Hematopoietic multipotent progenitor cell treated with erythropoietin and hydrocortisone succinate and interleukin-3 and kit ligand, for 6 days (in vitro differentiated cells): ENCODE results near the gene NPB.

Experiments
- DNase-seq: peaks from one replicate; pipeline ENCODE4 v3.0.0-alpha.2; 2015

The NPB gene

DNA sequence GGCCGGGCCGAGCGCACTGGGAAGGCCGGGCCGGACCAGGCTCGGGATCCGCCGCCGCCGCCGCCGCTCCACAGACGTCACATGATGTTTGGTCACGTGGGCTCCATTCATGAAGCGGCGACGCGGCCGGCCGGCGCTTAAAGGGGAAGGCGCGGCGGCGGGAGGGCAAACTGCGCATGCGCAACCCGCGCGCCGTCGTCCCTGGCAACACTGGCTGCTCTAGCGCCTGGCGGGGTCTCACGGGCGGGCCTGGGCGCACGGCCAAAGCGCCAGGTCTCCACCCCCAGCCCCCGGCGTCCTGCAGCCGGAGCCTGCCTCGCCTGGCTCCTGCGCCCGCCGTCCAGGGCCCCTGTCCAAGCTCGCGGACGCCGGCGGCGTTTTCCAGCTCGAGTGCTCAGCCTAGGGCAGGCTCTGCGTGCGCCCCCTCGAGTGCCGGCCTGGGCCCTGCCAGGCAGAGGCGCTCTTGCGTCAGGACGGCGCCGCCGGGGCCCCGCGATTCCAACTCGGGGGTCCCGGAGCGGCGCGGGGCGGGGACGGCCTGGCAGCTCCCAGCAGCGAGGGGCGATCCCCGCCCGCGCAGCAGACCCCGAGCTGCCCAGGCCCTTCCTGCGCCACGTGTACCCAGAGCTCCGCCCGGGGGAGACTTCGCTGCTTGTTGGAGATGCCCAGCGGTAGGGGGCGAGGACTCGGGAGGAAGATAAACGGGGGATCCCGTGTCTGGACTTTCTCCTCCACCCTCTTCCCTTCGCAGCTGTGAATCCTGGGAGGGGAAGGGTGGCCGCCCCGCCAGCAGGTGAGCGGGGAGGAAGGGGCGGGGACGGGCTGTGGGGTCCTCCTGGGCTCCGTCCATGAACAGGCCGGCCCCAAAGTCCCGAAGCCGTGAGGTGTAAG, 25.9 kb downstream of the NPB start, which contains the start of gene MAFG:
TSS of gene MAFG (minus strand) at position 83 of the 891 bp plus-strand sequence. CDS start 4,550 bp downstream, outside the sequence.
- peak; percentile 98 for DNase-seq

DNA sequence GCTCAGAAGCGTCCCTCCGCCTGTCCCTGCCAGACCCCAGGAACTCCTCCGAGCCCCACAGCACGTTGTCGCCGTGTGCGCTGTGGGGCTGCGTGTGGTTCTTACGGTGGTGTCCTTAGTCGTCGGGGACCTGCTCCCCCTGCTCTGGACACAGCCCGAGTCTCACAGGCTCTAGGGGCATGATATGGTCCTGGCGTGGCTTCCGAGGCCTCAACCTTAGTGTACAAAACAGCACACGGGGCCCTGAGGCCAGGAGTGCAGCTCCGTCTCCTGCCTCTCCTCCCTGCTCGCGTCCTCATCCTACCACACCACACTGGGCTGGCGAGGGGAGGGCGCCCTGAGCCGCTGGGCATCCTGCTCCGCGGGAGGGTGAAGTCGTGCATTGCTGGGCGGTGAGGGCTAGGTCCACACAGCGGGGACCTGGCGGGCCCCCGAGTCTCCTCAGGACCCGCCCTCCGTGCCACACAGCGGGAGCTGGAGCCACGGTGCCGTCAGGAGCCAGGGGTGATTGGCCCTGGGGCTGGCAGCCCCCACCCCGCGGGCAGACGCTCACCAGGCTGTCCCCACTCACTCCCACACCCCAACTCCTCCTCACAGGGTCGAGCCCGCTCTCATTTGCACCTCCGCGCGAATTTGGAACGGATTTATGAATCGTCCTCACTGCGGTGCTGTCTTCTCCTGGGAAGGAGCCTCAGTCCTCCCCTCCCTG, 26.7 kb downstream of the NPB start:
- peak; percentile 47 for DNase-seq

DNA sequence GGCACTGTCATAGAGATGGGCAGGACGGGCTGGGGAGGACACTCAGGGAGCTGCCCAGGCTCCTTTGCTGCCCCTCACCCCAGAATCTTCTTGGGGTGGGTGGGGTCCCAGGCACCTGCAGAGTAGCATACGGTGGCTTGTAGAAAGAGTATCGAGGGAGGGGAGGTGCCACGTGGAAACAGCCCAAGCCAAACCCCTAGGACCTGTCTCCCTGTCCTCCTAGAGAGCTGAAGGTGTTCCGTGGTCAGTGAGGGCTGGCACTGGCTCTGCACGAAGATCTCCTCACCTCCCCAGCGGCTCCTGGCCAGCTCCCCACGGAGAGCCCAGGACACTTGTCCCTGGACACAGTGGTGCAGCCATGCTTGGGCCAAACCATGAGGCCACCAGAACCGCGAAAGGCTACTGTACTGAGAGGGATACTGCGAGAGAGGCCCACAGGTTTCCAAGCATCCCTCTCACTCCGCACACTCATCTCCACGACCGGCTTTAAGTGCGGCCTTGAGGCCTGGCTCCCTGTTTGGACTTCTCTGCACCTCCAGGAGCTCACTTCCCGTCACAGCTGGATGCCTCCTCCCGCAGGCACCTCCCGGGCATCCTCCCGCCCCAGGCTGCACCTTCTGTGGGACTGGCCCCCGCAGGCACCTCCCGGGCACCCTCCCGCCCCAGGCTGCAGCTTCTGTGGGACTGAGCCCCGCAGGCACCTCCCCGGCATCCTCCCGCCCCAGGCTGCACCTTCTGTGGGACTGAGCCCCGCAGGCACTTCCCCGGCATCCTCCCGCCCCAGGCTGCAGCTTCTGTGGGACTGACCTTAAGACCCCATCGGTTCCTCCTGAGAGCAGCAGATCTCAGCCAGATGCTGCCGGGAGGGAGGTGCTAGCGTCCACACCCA, 27.5 kb downstream of the NPB start:
- DNase-seq = no peak

DNA sequence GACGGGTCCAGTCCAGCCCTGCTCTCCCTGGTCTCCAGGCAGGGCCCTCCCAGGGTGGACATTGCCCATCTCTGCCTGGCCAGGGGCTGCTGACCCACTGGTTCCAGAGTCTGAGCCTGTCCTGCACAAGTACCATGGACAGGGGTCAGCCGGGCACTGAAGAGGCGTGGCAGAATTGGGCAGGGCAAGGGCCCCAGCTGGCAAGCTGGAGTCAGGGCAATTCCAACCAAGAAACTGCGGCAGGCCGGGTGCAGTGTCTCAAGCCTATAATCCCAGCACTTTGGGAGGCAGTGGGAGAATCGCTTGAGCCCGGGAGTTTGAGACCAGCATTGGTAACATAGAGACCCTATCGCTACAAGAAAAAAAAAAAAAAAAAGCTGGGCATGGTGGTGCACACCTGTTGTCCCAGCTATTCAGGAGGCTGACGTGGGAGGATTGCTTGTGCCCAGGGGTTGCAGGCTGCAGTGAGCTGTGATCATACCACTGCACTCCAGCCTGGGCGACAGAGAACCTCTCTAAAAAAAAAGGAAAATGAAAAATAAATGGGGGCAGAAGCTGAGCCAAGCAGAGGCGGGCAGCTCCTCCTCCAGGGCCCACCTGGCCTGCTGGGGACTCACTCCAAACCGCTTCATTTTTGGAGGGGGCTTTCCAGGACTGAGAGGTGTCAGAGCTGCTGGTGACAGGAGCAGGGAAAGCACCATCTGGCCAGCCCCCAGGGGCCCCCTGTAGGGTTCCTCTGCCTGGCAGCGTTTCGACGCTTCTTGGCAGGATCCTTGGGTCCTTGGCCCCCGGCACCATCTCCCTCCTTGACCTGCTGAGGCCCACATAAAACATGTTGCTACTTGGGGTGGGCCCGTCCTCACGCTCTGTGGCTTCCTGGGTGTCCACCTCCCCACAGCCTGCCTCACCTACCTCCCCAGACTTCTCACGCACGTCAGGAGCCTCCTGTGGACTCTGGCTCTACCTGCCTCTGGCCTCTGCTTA, 28.4 kb downstream of the NPB start:
- no peak for DNase-seq

DNA sequence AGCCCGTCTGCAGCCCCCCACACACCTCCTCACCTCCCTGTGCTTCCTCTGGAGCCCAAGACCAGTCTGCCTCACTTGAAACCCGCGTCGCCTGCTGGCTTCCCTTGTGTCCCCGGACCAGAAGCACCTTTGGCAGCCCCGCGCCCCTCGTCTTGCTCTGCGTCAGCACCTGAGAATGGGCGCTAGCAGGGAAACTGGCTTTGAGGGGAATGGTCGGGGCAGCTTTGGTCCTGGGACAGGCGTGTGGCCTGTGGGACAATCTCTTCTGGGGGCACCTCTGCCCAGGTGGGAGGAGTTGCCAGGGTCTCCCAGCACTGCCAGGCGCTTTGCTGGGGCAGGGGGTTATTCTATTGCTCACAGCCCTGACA, 29.1 kb downstream of the NPB start:
- DNase-seq = no peak

DNA sequence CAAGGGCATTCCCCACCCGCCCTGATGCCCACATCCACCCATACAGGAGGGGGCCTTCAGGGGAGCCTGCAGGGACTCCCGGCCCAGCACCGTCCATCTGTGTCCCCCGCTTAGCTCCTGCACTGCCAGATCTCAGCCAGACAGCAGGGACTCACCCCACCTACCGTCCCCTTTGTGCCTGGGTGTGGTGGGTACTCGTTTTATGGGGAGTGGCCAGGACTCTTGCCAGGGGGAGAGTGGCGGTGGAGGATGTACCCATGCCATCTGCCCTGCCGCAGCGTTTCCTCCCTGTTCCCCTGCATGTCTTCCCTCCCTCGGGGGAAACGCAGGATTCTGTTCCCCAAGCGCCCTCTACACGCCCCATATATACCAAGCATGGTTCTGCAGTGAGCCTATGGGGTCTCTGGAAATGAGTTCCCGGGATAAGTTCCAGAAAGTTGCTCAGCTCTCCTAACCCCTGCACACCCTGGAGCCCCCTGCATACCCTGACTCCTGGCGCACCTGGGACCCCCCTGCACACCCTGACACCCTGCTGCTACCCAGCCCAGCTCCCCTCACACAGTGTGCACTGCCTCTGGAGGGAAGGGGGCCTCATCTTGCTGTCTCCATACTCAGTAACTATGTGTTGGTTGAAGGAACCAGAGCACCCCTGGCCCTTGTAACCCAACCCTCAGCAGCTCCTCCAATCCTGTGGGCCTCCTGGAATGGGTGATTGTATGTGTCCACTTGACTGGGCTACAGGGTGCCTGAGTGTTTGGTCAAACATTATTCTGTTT, 29.7 kb downstream of the NPB start:
- peak; percentile 80 for DNase-seq

DNA sequence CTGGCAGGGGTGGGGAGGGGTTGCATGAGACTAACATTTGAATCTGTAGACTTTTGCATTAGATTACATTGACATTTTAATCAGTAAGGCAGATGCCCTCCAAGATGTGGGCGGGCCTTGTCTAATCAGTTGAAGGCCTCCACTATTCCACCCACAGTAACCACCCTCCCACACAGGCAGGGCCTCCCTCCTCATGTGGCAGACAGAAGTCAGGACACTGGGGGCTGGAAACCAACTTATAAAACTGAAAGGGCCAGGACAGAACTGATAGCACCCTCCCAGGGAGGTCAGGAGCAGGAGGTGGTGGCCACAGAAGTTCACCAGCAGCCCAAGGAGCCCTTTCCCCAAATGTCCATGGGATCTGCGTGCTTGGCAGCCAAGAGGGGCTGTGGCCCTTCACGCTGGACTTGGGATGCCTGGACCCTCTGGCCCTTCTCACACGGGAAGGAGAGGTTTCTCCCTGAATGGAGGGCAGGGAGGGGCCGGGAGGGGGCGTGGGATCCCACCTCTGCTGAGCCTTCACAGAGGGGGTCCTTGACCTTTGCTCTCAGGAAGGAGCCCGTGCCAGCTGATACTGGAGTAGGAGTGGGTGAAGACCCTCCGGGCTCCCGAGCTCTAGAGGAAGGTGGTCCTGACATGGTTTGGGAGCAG, 30.4 kb downstream of the NPB start:
- DNase-seq = peak; percentile 83

DNA sequence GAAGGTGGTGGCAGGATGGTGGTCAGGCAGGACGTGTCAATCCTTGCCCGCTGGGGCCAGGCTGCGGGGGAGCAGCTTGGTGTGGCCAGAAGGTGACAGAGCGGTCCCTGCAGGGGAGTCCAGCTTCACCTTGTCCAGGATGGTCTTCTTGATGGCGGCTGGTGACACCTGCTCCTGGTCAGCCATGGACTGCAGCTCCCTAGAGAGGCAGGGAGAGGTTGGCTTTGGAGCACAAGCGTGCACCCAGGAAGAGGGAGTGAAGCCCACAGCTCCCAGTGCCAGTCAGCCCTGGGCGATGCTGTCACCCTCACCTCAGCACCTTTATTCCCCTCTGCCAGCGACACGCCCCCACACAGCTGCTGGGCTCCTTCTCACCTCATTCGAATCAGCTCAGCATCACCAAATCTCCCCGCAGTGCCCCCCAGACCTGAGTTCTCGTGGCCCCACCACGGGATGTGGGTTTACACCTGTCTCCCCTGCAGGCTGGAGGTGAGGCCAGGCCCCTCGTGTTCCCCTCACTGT, 31.2 kb downstream of the NPB start:
- no peak for DNase-seq

DNA sequence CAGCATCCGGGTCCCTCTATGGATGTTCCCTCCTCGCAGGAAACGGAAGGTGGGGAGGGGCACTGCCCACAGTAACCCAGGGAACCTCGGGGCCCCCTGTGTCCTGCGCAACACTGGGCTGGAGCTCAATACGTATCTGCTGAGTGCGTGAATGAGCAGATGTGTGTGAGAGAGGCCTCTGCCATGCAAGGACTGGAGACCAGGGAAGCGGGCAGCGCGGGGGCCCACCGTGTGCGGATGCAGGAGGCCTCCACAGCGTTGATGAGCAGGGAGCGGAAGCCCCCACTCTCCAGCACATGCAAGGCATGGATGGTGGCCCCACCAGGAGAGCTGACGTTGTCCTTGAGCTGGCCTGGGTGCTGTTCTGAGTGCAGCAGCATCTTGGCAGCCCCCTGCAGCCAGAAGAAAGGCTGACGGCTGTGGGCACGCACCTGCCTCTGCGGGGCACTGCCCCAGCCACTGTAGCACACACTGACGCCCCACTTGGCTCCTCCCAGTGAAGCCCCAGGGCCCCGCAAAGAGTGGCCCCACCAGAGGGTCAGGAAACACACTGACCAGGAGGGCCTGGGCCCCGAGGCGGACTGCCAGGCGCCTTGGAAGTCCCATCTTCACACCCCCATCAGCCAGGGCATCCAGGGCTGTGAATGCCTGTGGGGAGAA, 32.2 kb downstream of the NPB start:
- DNase-seq = no peak

DNA sequence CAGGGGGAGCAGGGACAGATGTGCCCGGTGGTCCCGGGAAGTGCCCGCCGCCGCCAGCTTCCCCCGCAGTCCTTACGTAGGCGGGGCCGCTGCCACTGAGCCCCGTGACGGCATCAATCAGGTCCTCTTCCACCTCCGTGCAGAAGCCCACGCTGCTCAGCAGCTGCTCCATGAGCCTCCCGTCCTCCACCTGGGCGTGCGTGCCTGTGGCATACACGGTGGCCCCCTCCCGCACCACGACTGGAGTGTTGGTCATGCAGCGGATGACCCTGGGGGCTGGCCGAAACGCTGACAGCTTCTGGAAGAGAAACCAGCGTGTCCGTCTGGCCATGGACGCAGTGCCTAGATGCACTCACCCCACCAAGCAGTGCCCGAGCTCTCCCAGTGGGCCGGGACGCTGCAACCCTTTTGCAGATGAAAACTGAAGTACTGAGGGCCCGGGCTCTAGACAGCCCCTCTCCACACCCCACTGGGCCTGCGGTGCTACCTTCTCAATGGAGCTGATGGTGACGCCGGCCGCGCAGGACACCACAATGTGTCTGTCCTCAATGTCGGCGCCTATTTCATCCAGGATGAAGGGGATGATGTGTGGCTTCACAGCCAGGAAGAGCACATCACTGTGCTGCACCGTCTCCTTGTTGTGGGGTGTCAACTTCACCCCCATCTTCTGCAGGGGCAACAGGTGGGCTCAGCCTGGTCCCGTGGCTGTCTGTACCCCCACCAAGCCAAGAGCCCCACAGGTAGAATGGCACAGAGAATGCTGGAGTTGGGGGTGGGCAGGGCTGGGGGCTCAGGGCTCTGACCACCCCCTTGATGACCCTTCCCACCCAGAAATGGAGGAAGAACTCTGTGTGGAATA, 33.0 kb downstream of the NPB start:
- no peak for DNase-seq

DNA sequence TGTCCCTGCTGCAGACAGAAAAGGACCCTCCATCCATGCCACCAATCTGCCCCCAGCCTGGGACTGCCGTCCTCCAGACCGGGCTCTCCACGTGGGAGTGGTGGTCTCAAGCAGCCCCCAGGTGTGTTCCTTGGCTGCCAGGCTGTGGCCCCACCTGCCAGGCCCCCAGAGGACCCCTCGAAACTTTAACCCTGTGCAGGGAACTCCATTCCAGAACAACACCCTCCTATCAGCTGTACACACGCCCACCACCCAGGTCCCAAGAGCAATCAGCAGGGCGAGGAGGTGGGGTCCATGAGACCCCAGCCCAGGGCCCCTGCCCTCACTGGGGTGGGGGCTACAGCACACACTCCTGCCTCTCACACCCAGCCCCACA, 33.7 kb downstream of the NPB start:
- DNase-seq = no peak

DNA sequence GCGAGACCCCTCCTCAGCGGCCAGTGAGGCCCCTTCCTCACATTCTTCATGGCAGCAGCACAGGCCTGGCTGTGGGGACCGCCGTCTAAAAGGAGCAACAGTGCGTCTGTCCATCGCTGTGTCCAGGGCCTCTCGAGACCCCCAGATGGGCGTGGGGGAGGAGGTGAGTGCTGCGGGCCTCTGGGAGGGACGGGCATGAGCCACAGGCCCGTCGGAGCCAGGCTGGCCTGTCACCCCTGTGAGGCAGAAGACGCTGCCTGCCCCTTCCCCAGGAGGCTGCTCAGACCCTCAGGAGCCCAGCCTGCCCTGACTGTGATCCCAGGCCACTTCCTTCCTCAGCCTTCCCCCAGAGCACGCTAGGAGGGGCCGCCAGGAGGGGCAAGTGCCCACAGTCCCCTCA, 37.2 kb downstream of the NPB start:
- DNase-seq = no peak

DNA sequence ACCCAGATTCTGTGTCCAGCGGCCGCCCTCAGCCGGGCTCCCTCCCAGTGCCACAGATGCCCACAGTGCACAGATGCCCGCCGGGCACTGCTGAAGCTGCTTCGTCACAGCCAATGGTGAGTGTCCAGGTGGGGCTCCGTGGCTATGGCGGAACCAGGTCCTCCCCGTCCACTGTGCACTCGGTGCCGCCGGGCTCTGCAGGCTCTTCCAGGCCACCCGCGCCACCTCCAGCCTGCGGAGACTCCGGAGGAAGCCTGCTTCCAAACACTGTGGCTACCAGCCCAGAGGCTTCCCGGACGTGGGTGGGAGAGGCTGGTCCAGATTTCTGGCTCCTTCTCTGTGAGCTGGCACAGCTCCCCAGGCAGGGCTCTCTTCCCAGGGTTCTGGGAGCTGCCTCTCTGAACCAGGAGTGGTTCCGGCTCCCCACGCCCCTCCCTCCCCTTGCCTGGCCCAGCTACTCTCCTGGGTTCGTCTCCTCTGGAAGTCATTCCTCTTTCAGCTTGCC, 37.9 kb downstream of the NPB start:
- no peak for DNase-seq

DNA sequence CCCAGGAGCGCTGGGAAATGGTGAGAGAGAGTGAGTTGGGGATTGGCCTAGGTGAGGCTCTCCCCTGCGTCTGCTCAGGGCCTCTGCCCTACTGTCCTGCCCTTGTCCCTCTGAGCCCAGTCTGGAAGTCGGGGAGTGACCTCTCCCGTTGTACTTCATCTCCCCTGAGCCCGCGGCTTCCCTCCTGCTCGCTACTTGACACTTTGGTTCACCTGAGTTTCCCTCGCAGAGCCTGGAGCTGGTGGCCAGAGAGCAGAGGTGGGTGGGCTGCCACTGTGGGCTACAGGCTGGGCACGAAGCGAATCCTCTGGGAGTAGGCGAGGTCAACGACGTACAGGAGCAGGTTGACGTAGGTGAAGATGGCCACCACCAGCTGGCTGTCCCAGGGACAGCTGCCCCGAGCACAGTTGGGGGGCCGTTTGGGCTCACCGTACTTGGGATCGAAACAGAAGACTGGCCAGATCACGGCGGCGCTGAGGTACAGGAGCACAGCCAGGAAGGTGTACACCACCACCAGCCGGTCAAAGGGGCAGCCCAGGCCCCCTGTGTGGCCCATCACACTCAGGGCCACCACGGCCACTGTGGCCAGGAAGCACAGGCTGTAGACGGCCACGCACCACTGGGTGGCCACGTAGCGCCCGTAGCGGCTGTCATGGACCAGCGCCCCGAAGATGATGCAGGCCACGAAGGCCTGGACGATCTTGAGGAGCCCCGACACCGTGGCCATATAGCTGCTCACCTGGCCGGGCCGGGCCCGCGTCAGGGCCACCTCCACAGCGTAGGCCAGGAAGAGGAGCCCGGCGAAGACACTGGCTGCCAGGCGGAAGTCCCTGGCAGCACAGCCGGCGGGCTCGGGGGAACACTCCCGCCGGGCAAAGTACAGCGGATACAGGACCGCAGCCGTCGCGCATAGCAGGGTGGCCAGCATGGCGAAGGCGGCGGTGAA, 38.8 kb downstream of the NPB start:
- DNase-seq = no peak

DNA sequence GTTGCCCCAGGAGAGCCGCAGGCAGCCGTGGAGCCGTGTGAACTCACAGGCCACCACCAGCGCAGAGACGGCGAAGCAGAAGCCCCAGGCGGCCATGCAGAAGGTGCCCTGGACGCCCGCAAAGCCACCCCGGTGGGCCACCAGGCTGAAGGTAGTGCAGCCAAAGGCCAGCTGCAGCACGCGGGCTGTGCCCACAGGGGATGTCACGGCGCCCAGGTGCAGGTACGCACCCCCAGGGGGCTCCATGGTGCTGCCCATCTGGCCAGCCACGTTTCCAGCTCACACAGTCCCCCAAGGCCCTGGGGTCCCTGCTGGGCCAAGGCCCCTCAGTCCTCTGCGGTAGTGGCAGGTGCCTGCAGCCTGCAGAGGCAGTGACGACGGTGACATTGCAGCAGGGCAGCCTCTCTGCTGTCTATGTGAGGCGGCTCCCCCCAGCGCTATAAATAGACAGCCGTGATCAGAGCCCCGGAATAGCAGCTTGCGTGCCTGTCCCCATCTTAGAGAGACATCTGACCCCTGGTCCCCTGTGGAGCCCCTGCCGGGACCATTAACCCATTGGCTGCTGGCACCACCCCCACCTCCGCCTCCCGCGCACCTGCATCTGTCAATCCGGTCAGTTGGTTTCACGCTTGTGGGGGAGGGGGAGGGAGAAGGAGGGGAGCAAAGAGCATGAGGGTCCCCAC, 39.6 kb downstream of the NPB start:
- no peak for DNase-seq

DNA sequence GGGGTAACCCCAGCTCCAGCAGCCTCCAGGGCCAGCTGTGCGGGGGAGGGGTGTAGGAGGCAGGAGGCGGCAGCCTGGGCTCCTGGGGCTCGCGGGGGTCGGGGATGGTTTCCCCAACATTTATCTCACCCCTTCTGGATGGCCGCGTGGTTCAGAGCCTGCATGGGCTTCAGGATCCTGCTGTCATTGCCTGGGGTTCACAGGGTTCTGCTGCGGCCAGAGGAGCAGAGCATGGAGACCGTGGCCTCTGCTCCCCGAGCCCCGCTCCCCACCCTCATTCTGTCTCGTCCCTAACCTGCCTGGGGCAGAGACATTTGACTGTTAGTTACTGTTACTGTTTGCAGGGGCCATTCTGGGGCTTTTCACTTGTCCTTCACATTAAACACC, 40.1 kb downstream of the NPB start:
- no peak for DNase-seq

DNA sequence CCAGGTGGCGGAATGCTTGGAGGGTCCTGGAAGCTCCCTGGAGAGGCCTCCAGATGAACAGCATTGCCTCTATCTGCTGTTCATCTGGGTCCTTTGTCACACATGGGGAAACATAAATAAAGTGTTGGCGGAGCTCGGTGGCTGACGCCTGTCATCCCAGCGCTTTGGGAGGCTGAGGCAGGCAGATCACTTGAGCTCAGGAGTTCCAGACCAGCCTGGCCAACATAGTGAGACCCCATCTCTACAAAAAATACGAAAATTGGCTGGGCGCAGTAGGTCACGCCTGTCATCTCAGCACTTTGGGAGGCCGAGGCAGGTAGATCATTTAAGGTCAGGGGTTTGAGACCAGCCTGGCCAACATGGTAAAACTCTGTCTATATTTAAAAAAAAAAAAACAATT, 42.8 kb downstream of the NPB start:
- no peak for DNase-seq
